SK-N-SH (cell line): ENCODE measurements around the gene TTC9B. TPM values are rescaled to one million over a fixed set of nuclear protein-coding genes. Genes with fewer than 3 reads are reported as not detected.

Experiments used
- CTCF ChIA-PET: fragments of 300-600, 350-600 bp; formaldehyde crosslinking; extraction: SDS; loops from one replicate; lab custom pipeline; 2021; lab: Yijun Ruan, JAX
- POLR2A ChIA-PET: fragments of 350-600 bp; sonication (Branson Sonifier 250); formaldehyde crosslinking; extraction: SDS; loops from one replicate; lab custom pipeline; 2020; ENCODE audit warnings: antibody characterized with exemption, inconsistent platforms; lab: Yijun Ruan, JAX
- DNase-seq: peaks from one replicate; pipeline ENCODE4 v3.0.0; 2012
- H2AFZ ChIP-seq: fragments of 200-600 bp; sonication (generic); 2 replicates; pipeline ENCODE4 v1.8.1; 2016; ENCODE audit warnings: antibody characterized with exemption, mild to moderate bottlenecking, low read depth
- H3F3A ChIP-seq: fragments of 200-600 bp; sonication (generic); replicated peaks from 2 replicates; pipeline ENCODE3; 2016; ENCODE audit warnings: antibody characterized with exemption, mild to moderate bottlenecking; ENCODE audit not compliant: insufficient read depth
- H3K27ac ChIP-seq, 2 experiments: fragments of 200-500 bp in 1 of 2; fragments of 200-600 bp in 1 of 2; sonication (Bioruptor generic) in 1 of 2; sonication (generic), shearing (Covaris generic) in 1 of 2; 2 replicates each; pipeline versions ENCODE4 v1.5.1 to v1.6.1; 2014 to 2016; ENCODE audit warnings: low read depth in 2 of 2, inconsistent platforms in 1 of 2, low read length in 1 of 2, mild to moderate bottlenecking in 1 of 2, mixed read lengths in 1 of 2
- H3K27me3 ChIP-seq: fragments of 200-600 bp; sonication (generic), shearing (Covaris generic); 2 replicates; pipeline ENCODE4 v1.6.1; 2016; ENCODE audit warnings: mixed run types; ENCODE audit not compliant: insufficient read depth
- H3K36me3 ChIP-seq, 2 experiments: fragments of 200-500 bp in 1 of 2; fragments of 200-600 bp in 1 of 2; sonication (Bioruptor generic) in 1 of 2; sonication (generic) in 1 of 2; replicated peaks in 1 of 2; 2 replicates each; pipeline versions ENCODE3 to v1.5.1; 2014 to 2016; ENCODE audit warnings: low read length in 1 of 2, mild to moderate bottlenecking in 1 of 2; ENCODE audit not compliant: insufficient read depth in 2 of 2, control insufficient read depth in 1 of 2
- H3K4me1 ChIP-seq, 2 experiments: fragments of 200-500 bp in 1 of 2; fragments of 200-600 bp in 1 of 2; sonication (Bioruptor generic) in 1 of 2; sonication (generic), shearing (Covaris generic) in 1 of 2; 2 replicates each; pipeline versions ENCODE4 v1.5.1 to v1.6.1; 2014 to 2016; ENCODE audit warnings: low read depth in 1 of 2, low read length in 1 of 2, mixed run types in 1 of 2; ENCODE audit not compliant: insufficient read depth in 2 of 2, control insufficient read depth in 1 of 2
- H3K4me2 ChIP-seq: fragments of 200-600 bp; sonication (generic), shearing (Covaris generic); 2 replicates; pipeline ENCODE4 v1.6.1; 2017; ENCODE audit warnings: mixed run types
- H3K4me3 ChIP-seq, 2 experiments: fragments of 200-500 bp in 1 of 2; fragments of 200-600 bp in 1 of 2; sonication (Bioruptor generic) in 1 of 2; sonication (generic), shearing (Covaris generic) in 1 of 2; 2 replicates each; pipeline versions ENCODE4 v1.5.1 to v1.8.1; 2014 to 2016; ENCODE audit warnings: low read depth in 2 of 2, inconsistent platforms in 1 of 2, low read length in 1 of 2, mild to moderate bottlenecking in 1 of 2, mixed read lengths in 1 of 2, moderate library complexity in 1 of 2
- H3K79me2 ChIP-seq: fragments of 200-600 bp; sonication (generic); 2 replicates; pipeline ENCODE4 v1.8.1; 2017; ENCODE audit warnings: mild to moderate bottlenecking; ENCODE audit not compliant: insufficient read depth
- H3K9ac ChIP-seq: fragments of 200-600 bp; sonication (generic); 2 replicates; pipeline ENCODE4 v1.6.1; 2017; ENCODE audit warnings: mixed run types
- H3K9me2 ChIP-seq: fragments of 200-600 bp; sonication (generic); 2 replicates; pipeline ENCODE4 v1.6.1; 2017; ENCODE audit warnings: mixed run types
- H3K9me3 ChIP-seq: fragments of 200-600 bp; sonication (generic); 2 replicates; pipeline ENCODE4 v1.6.1; 2017; ENCODE audit warnings: mixed run types, mild to moderate bottlenecking, moderate library complexity
- H4K20me1 ChIP-seq: fragments of 200-600 bp; sonication (generic); 2 replicates; pipeline ENCODE4 v1.6.1; 2017; ENCODE audit warnings: mild to moderate bottlenecking, mixed run types; ENCODE audit not compliant: insufficient read depth
- CTCF ChIP-seq: fragments of 200-600 bp; sonication (generic); IDR thresholded peaks from 2 replicates; pipeline ENCODE4 v1.6.1; 2017; ENCODE audit warnings: antibody characterized with exemption, mild to moderate bottlenecking, moderate library complexity
- GABPA ChIP-seq: IDR thresholded peaks from 2 replicates; pipeline ENCODE4 v1.4.0; 2012; ENCODE audit warnings: low read depth, mild to moderate bottlenecking
- IRF3 ChIP-seq: fragments of 150-350 bp; IDR thresholded peaks from 2 replicates; pipeline ENCODE4 v1.6.1; 2016; ENCODE audit warnings: mild to moderate bottlenecking, low read depth, low read length
- MAX ChIP-seq: IDR thresholded peaks from 2 replicates; pipeline ENCODE4 v1.4.0; 2012; ENCODE audit warnings: low read depth
- PBX3 ChIP-seq: IDR thresholded peaks from 2 replicates; pipeline ENCODE4; 2012
- RXRA ChIP-seq: IDR thresholded peaks from 2 replicates; pipeline ENCODE4 v1.4.0; 2012; ENCODE audit warnings: low read depth, mild to moderate bottlenecking, borderline replicate concordance
- SIN3A ChIP-seq: IDR thresholded peaks from 2 replicates; pipeline ENCODE4 v1.6.1; 2012; ENCODE audit warnings: low read depth, mild to moderate bottlenecking, low read length, moderate library complexity, borderline replicate concordance
- USF1 ChIP-seq: IDR thresholded peaks from 2 replicates; pipeline ENCODE4 v1.4.0; 2012; ENCODE audit warnings: low read depth, borderline replicate concordance
- WGBS: methylation state at CpG from one replicate; pipeline ENCODE4 v1.1.6; 2017; ENCODE audit warnings: low lambda C conversion rate; 5-methylcytosine and 5-hydroxymethylcytosine counted together
- polyA plus RNA-seq, 3 experiments: library from polyadenylated mRNA; depleted of rRNA; stranded (reverse); fragments of >200 nt; gene quantifications; 2 replicates each; pipeline ENCODE4 v1.2.3, GENCODE V29; 2012
- TF ChIP-seq, protein P1 (sequence below): IDR thresholded peaks from 2 replicates; pipeline ENCODE4 v1.6.1; 2012; ENCODE audit warnings: mild to moderate bottlenecking, low read depth, low read length, moderate library complexity

The TTC9B gene
- polyA plus RNA-seq, 1 of the 3 experiments (the other 2 are of a cell fraction) = 0.30 TPM

GRCh38 chr19:40247178-40247577 is 29.0 kb upstream of the TTC9B start:
- H3K27me3 ChIP-seq = no peaks in the 10 kb centered on the region
- peaks cover 14% of the 10 kb centered on the region for H4K20me1 ChIP-seq
- TF ChIP-seq MAX = no peak
- no peak for TF ChIP-seq SIN3A
- no peak for TF ChIP-seq RXRA
- H3K4me3 ChIP-seq = no peak overlapping the region
- no peak overlapping the region for H3K9ac ChIP-seq
- peaks cover 15% of the 10 kb centered on the region for H3K79me2 ChIP-seq
- CTCF ChIA-PET = interaction anchor here (0.7 to 1.5 kb wide), 5 partner anchors 9 to 107 kb away, joined by 3 to 7 read pairs (median 3); partner anchors contain the start of gene TTC9B
- POLR2A ChIA-PET = no interaction called here
- 92% methylated on average over 6 of the region's 6 CpGs for WGBS
- H3K4me2 ChIP-seq = no peak overlapping the region
- H2AFZ ChIP-seq = no peak overlapping the region
- DNase-seq = no peak
- H3K9me3 ChIP-seq = no peaks in the 10 kb centered on the region
- no peak overlapping the region for H3K27ac ChIP-seq
- no peaks in the 10 kb centered on the region; a peak in 1 of 4 replicates for H3K4me1 ChIP-seq
- H3F3A ChIP-seq = no peaks in the 10 kb centered on the region
- H3K36me3 ChIP-seq = peaks cover 0 to 23% of the 10 kb centered on the region in 2 experiments
- no peaks in the 10 kb centered on the region for H3K9me2 ChIP-seq

GRCh38 chr19:40246292-40247073 is 28.3 kb upstream of the TTC9B start:
- WGBS = 87% methylated on average over 13 of the region's 16 CpGs
- ChIA-PET CTCF (interaction anchor here (0.7 to 1.5 kb wide), 6 partner anchors 8 to 107 kb away, joined by 3 to 7 read pairs (median 4); partner anchors contain the start of gene TTC9B), POLR2A (no interaction called here)
- TF ChIP-seq GABPA (no peak), USF1 (no peak), CTCF (no peak), IRF3 (no peak), PBX3 (no peak)
- TF ChIP-seq, protein P1, sequence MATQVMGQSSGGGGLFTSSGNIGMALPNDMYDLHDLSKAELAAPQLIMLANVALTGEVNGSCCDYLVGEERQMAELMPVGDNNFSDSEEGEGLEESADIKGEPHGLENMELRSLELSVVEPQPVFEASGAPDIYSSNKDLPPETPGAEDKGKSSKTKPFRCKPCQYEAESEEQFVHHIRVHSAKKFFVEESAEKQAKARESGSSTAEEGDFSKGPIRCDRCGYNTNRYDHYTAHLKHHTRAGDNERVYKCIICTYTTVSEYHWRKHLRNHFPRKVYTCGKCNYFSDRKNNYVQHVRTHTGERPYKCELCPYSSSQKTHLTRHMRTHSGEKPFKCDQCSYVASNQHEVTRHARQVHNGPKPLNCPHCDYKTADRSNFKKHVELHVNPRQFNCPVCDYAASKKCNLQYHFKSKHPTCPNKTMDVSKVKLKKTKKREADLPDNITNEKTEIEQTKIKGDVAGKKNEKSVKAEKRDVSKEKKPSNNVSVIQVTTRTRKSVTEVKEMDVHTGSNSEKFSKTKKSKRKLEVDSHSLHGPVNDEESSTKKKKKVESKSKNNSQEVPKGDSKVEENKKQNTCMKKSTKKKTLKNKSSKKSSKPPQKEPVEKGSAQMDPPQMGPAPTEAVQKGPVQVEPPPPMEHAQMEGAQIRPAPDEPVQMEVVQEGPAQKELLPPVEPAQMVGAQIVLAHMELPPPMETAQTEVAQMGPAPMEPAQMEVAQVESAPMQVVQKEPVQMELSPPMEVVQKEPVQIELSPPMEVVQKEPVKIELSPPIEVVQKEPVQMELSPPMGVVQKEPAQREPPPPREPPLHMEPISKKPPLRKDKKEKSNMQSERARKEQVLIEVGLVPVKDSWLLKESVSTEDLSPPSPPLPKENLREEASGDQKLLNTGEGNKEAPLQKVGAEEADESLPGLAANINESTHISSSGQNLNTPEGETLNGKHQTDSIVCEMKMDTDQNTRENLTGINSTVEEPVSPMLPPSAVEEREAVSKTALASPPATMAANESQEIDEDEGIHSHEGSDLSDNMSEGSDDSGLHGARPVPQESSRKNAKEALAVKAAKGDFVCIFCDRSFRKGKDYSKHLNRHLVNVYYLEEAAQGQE = no peak
- Histone ChIP-seq H2AFZ (no peak overlapping the region), H4K20me1 (peaks cover 14% of the 10 kb centered on the region), H3K4me2 (no peak overlapping the region), H3K27me3 (no peaks in the 10 kb centered on the region), H3K79me2 (peaks cover 15% of the 10 kb centered on the region), H3K4me3 (no peak overlapping the region), H3K9me3 (no peaks in the 10 kb centered on the region), H3K4me1 (no peaks in the 10 kb centered on the region; a peak in 1 of 4 replicates), H3K27ac (no peak overlapping the region), H3K9ac (no peak overlapping the region), H3K36me3 (peaks cover 0 to 19% of the 10 kb centered on the region in 2 experiments), H3K9me2 (no peaks in the 10 kb centered on the region), H3F3A (no peaks in the 10 kb centered on the region)
- DNase-seq = peak; percentile 54
